HG03439 (cell line): ENCODE measurements around the gene PDE6C.

Experiments used
- ATAC-seq: cut with Tn5 transposase; IDR thresholded peaks from one replicate; pipeline ENCODE4 v1.9.1; 2021; ENCODE audit warnings: mild to moderate bottlenecking, moderate library complexity; ENCODE audit not compliant: unreplicated experiment

PDE6C gene

GRCh38 chr10:93612311-93612710, at the start of gene PDE6C:
TSS of gene PDE6C (plus strand) at chr10:93612537. CDS start at chr10:93612726, 189 bp downstream.
- no peak for ATAC-seq

GRCh38 chr10:93565446-93565845, 46.9 kb upstream of the PDE6C start:
- no peak for ATAC-seq

- no peak for ATAC-seq
Observed at GRCh38 chr10:93566435-93567276, 45.7 kb upstream of the PDE6C start, which contains the start of gene FFAR4. TSS of gene FFAR4 (plus strand) at chr10:93566665. CDS start at chr10:93566721, 56 bp downstream.

- ATAC-seq, result no peak
Observed at GRCh38 chr10:93567277-93568104, 44.8 kb upstream of the PDE6C start.

- ATAC-seq, result no peak
Observed at GRCh38 chr10:93568105-93568390, 44.3 kb upstream of the PDE6C start.

- ATAC-seq, result no peak
Observed at GRCh38 chr10:93570383-93570782, 42.0 kb upstream of the PDE6C start.

GRCh38 chr10:93572606-93573005, 39.7 kb upstream of the PDE6C start:
- no peak for ATAC-seq

- no peak for ATAC-seq
Observed at GRCh38 chr10:93573051-93573909, 39.1 kb upstream of the PDE6C start.

GRCh38 chr10:93573924-93574323, 38.4 kb upstream of the PDE6C start:
- ATAC-seq, result no peak

- ATAC-seq, result no peak
Observed at GRCh38 chr10:93576888-93577287, 35.4 kb upstream of the PDE6C start.

GRCh38 chr10:93577565-93577964, 34.8 kb upstream of the PDE6C start:
- no peak for ATAC-seq

GRCh38 chr10:93579089-93579488, 33.2 kb upstream of the PDE6C start:
- no peak for ATAC-seq

GRCh38 chr10:93579985-93580711, 32.2 kb upstream of the PDE6C start:
- no peak for ATAC-seq

- no peak for ATAC-seq
Observed at GRCh38 chr10:93580828-93581227, 31.5 kb upstream of the PDE6C start.

- no peak for ATAC-seq
Observed at GRCh38 chr10:93584445-93584844, 27.9 kb upstream of the PDE6C start.

GRCh38 chr10:93589648-93590562, 22.4 kb upstream of the PDE6C start:
- no peak for ATAC-seq

GRCh38 chr10:93590638-93591037, 21.7 kb upstream of the PDE6C start:
- ATAC-seq, result no peak

GRCh38 chr10:93591065-93591808, 21.1 kb upstream of the PDE6C start:
- no peak for ATAC-seq

- no peak for ATAC-seq
Observed at GRCh38 chr10:93593254-93593653, 19.1 kb upstream of the PDE6C start.
